IPS-NIHi11 (cell line): ENCODE results near the gene ANKH.
"Not testable (repeated sequence)": the region's sequence is repeated elsewhere in the genome, so short reads cannot be mapped to it uniquely, and the experiment has no call there.

ENCODE experiments used
- DNase-seq: peaks from one replicate; pipeline ENCODE4 v3.0.0; 2012; ENCODE audit warnings: mixed read lengths, low spot score

Gene ANKH

DNA sequence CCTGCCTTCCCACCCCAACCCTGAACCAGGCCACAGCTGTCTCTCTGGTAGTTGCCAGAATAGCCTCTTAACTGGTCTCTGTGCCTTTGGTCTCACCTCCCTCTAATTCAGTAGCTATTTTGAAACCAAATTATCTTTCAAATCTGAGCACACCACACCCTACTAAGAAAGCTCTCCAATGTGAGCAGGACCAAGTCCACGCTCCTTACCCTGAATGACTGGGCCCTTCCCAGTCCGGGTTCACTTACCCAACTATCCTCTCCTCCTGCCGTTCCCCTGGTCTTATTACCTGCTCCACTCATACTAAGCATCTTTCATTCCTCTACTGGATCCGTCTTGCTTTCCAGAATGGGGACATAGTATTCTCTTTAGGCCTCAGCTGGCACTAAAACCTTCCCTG is 16.8 kb downstream of the ANKH start:
- no peak for DNase-seq

DNA sequence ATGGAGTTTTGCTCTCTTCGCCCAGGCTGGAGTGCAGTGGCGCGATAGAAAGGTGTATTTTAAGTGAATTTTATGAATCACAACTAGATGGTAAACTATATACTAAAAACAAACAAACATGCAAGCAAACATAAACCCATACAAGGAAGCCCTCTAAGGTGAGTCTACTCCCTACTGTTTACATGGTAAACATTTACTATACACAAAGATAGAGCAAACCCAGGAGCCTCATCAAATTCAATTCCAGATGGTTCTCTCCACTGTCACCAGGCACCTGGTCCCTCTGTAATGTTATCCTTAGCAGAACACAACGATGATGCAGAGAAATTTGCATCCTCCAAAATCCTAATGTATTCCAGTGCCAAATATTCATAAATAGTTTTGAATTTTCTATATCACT is 17.9 kb downstream of the ANKH start:
- no peak for DNase-seq

DNA sequence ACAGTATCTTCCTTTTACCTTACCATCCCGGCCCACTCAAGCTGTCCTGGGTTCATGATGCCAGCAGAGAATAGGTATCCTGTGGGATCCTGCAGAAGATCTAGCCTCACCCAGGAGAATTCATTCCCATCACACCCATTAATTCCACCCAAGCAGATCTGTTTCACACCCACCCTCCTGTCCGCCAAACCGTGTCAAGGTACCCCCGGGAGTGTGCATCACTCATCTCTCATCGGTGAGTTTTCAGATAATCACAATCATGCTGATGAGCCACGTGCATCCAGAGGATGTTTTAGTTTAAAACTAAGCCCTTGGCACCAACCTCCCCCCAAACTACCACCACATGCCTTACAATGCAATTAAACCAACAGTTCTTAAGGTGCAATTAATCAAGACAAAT is 18.8 kb downstream of the ANKH start:
- no peak for DNase-seq

DNA sequence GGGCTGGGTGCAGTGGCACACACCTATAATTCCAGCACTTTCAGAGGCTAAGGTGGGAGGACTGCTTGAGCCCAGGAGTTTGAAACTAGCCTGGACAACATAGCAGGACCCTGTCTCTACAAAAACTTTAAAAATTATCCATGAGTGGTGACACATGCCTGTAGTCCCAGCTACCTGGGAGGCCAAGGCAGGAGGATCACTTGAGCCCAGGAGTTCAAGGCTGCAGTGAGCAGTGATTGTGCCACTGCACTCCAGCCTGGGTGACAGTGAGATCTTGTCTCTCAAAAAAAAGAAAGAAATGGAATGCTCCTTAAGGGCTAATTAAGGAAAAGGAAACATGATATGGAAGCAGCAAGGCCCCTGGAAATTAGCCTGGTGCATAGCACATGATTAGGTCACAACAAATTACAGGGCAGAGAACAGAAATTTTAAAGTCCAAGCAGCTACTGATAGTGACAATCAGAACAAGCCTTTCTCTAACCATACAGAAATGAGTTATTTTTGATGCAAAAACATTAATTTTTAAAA is 19.5 kb downstream of the ANKH start:
- no peak for DNase-seq

DNA sequence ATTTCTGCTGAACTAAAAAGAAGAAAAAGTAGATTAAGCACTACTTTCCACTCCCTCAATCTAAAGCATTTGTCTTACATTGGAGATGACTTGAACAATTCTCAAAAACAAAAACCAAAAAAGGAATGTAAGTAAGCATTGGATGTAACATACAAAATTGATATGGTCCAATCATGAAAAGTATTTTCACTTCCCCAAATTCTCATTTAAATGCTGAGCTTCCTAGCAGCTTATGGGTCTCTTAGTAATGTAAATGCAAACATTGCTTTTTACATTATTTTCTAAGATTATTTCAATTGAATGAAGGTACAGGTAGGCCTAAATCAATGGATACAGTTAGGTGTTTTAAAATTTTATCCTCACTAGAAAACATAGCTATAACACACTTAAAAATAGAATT is 20.0 kb downstream of the ANKH start:
- no peak for DNase-seq

DNA sequence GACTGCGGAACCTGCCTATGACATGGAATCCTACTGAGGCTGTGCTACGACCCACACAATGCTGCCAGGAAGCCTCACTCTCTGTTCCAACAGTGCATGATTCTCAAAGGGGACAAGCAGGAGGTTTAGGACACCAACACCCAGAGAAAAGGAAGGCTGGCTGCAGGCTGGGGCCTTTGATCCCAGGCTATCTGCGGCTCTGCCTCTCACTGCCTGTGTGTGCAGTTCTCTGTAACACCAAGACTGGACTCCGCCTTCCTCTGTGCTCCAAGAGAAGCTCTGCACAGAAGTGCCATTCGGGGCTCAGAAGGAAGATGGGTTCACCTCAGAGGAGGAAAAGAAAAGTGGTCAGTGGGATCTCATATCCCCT is 20.5 kb downstream of the ANKH start:
- no peak for DNase-seq

DNA sequence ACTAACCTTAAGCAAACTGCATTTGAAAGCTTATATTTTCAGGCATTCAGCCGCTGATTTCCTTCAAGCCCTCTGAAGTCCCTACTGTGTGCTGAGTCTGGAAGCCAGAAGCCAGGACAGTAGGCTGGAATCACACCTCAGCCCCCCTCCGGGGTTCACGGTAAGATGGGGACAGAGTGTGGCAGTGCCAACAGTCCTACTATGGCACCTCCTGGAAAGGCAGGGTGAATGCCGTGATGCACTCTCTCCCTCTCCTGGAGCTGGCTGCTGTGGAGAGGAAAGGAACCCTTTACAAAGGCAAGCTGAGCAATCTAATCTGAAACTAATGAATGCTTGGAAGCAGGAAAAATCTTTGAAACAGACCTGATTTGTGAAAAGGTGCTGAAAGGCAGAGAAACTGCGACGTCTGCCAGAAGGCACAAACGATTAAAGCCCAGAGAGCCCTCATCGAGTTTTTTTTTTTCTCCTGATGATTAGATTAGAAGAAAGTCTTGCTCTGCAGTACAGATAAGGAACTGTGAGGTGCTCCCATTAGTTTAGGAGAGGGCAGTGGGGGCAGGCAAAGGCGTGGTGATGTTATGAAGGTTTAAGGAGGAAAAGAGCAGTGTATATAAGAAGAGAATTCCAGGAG is 21.0 kb downstream of the ANKH start:
- DNase-seq, result no peak

DNA sequence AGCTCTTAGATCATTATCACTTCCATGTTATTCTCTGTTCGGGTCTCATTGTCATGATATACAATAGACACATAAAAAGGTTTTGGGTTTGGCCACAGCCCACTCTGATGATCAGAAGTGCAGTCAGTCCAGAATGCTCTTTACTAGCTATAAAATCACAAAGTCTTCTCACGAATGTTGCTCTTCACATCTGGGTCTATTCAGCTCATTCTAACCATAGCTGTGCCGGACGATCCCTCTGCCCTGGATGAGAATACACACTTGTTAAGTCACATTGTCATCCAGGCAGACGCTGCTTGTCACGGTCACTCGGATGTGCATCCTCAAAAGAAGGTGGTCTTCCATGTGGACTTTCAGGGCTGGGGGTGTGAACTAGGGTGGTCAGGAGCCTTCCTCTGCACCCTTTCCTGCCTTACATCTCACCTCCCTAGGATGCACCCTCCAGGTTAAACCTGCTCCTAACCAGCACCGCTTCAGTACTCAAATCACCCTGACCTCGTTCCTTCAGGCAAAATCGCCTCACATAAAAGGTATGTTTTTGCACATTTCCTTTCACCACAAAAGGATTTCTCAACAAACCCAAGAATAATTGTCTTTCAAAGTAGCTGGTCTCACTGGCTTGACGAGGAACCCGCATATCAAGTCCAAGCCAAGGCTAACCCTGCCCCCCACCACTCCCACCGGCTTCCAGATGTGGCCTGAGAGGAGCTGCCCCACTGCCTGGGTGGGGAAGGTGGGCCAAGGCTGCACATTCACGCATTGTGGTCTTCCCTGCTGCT is 21.9 kb downstream of the ANKH start:
- no peak for DNase-seq

DNA sequence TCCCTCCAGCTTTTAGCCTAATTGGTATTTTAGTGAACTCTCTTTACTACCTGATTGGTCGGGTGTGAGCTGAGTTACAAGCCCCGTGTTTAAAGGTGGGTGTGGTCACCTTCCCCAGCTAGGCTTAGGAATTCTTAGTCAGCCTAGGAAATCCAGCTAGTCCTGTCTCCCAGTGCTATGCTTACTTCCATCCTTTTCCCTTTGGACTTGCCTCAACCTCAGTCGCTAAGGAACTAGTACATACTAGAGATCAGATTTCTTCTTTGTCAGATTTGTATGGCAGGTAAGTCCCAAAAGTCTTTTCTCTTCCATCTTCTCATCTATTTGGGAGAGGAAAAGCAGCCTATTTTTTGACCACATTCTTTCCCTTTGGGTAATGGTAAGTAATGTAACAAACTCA is 22.6 kb downstream of the ANKH start:
- DNase-seq, result not testable (repeated sequence)

DNA sequence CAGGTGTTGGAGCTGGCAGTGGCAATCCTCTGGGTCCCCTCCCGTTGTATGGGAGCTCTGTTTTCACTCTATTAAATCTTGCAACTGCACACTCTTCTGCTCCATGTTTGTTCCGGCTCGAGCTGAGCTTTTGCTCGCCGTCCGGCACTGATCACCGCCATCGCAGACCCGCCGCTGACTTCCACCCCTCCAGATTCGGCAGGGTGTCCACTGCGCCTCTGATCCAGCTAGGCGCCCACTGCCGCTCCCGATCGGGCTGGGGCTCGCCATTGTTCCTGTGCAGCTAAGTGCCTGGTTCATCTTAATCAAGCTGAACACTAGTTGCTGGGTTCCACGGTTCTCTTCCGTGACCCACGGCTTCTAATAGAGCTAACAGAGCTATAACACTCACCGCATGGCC is 23.2 kb downstream of the ANKH start:
- DNase-seq, result no peak

DNA sequence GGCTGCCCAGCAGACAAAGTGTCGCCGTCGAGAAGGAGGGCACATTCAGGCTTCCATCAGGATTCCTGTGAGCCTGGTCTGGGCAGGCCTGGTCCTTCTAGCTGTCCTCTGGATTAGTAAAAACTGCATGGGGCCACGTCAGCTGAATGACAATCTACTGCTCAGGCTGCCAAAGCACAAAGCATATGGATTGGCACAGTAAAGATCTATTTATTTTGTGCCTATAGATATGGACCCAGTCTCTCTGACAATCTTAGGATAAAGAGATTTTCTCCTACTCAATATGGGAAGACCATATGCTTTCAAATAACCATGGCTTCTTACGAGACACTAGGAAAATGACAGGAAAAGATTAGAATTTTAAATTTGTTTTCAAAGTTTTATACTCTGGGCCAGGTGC is 24.1 kb downstream of the ANKH start:
- no peak for DNase-seq

DNA sequence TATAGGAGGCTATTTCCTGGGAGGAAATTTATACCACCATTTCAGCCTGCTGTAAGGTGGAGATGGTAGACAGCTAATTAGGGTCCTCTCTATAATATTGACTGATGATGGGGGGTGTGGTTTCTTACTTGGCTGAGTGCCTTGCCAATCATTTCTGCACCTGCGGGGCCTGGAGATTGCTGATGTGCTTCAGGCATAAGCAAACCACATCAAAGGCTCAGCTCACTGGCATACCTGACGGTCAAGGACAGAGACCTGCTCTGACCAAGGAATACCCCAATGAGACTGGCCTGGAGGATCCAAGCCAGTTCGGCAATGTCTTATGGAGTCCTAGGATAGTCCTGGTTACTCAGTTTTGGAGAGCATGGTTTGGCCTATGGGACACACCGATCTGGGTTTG is 29.5 kb downstream of the ANKH start:
- no peak for DNase-seq

DNA sequence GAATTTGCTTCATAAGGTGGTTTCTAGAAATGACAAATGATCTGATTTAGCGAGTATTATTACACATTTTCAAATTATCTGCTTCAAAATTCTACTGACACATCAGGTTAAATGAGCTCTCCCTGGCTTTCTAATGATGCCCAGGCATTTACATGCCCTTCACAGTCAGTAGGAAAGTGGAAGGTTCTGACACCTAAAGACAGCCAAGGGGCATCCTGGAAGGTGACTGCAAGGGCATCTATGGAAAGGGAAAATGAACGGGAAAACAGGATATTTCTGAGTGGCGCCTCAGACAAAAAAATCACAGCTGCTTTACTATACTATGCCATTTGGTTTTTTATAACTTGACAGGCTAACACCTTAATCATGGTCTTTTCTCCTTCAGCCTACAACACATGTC is 31.0 kb downstream of the ANKH start:
- DNase-seq, result no peak

DNA sequence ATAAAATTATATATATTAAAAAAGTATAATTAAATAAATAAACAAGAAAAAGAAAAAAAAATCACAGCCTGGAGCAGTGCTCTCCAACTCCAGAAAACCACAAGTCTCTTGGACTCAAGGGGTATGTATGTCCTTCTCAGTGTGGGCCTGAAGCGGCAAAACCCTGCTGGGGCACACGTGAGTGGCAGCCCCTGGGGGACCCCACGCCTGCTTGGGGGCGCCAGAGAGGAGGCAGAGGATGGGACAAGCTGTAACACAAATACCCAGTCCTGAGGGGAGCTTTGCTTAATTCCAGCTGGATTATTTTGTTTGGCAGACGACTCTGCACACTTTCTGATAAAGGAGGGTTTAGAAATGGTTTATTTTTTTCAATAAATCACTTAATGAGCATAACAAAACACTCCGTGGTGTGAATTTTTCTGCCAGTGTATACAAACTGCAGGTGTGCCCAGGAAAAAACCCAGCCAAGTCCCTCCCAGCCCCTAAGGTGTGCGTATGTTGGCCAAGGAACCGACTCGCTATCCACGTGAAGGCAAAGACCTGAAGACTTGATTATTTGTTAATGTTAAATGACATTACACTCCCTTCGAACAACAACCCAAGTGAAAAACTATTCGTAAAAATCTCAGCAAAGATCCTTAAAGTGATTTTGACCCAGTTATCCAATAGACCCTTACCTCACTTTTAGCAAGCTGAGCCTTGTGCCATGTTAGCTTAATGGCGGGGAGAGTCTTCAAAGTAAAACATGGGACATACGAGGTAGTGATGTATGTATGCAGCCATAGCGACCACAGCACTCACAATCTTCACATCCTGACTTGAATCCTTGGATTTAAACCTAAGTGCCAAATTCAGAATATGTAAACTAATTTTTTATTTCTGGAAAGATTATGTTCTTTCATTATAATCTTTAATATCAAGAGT is 32.9 kb downstream of the ANKH start:
- DNase-seq, result no peak

DNA sequence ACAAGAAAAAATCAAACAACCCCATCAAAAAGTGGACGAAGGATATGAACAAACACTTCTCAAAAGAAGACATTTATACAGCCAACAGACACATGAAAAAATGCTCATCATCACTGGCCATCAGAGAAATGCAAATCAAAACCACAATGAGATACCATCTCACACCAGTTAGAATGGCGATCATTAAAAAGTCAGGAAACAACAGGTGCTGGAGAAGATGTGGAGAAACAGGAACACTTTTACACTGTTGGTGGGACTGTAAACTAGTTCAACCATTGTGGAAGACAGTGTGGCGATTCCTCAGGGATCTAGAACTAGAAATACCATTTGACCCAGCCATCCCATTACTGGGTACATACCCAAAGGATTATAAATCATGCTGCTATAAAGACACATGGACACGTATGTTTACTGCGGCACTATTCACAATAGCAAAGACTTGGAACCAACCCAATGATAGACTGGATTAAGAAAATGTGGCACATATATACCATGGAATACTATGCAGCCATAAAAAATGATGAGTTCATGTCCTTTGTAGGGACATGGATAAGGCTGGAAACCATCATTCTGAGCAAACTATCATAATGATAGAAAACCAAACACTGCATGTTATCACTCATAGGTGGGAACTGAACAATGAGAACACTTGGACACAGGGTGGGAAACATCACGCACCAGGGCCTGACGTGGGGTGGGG is 34.0 kb downstream of the ANKH start:
- not testable (repeated sequence) for DNase-seq

DNA sequence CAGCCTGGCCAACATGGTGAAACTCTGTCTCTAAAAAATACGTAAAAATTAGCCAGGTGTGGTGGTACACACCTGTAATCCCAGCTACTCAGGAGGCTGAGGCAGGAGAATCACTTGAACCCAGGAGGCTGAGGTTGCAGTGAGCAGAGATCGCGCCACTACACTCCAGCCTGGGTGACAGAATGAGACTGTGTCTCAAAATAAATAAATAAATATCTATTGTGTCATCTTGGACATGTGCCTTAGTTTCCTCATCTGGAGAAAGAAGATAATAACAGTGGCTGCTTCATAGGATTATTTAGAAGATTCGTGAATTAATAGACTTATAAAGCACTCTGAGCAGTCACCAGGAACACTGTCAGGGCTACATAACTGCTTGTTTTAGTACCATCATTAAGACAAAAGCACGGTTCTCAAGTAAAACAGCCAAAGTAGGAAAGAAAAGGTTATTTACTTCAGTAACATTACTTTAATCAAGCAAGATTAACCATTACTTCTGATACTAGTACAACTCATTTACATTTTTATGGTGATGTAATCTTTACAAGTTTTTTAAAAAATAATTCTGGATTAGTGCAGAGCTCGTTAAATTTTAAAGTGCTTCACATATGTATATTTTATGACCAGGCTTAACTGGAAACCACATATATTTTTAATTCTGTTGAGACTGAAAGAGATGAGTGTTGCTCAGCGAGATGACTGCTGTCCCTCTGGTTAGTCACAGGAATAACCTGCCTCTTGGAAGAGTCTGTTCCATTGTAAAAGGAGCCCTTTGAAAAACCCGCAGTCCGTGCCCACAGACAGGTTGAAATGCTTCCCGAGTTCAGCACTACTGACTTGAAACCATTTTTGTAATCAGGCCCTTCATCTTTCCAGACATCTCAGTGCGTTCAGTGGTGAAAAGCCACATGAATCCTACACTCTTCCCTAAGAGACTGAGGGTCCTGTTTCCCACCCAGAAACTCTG is 36.7 kb downstream of the ANKH start:
- no peak for DNase-seq

DNA sequence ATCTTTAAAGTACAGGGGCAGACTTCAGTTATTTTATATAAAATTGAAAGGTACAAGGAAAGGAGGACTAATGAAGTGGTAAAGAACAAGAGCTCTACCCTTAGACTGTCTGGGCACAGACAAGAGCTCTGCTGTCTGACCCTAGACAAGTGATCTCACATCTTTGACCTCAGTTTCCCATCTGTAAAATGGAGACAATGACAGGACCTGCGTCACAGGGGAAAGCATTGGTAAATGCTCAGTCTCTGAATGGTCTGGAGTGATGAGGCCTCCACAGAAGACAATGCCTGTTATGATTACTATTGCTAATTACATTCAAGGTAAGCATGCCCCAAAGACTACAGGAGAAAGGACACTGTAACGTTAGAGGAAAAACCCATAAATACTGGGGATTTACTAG is 37.5 kb downstream of the ANKH start:
- DNase-seq, result no peak

DNA sequence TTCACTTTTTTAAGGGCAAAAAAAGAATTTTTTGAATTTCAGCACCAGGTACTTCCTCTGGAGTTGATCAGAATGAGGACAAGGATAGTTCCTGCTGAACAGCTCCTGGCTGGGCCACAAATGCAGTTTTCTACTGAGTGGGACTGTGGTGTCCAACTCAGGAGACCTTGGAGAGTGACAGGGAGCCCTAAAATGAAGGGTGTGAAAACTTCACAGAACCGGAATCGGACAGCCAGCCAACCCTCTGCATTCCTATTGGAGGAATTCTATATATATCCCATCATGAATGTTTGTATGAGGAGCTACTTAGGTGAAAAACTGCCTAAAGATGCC is 40.6 kb downstream of the ANKH start:
- no peak for DNase-seq

DNA sequence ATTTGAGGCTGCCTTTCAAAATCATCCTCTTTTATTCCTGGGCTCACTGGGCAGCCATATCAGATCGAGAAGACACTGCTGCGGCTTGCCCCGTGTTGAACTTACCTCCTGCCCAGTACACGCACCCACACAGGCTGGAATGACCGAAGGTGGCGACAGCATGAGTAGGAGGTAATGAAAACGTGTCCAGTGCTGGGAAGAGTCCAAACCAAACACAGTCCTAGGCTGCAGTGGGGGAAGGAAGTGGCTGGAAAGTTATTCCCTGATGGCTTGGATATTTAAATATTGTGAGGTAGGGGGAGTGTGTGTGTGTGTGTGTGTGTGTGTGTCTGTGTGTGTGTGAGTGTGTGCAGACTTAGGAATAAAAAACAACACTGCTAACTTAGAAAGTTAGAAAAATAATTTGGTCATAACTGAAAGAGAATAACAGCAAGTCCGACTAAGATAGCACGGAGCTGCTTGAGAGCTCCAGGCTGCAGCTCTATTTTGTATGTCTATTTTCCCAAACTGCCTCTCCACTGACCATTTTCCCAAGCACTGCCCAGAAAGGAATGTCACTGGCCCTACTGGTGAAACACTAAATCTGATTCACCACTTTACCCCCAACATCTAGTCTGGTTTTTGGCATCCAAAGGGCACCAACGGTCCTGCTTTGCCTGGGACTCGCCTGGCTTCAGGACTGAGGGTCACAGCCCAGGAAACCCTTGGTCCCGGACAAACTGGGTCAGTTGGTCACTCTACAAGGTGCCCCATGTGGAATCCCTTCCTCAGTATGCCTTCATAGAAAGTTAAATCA is 41.2 kb downstream of the ANKH start:
- DNase-seq, result no peak

DNA sequence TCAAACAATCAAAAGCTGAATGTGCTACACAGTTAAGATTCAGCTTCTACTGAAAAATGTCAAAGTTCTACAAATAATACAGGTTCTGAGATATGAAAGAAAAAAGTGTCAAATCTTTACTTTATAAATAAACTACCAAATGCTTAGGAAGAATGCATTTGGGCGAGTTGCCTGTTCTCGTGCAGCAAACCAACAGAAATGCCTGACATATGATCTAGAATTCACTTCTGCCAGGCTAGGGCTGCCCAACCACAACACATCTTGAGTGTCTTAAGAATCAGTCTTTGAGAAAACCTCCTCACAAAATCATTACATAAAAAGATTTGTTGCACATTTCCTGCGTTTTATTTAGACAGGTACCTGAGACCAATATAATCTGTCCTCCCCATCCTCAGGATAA is 42.2 kb downstream of the ANKH start:
- DNase-seq, result no peak
